ENCODE results near the gene CNTN4. TPM values are rescaled to one million over a fixed set of nuclear protein-coding genes. Genes with fewer than 3 reads are reported as not detected.

CNTN4 gene
- total RNA-seq, 3 donors from 2014 or later (not counting 1 experiment from before 2014, with no cell fraction given) = not detected

DNA sequence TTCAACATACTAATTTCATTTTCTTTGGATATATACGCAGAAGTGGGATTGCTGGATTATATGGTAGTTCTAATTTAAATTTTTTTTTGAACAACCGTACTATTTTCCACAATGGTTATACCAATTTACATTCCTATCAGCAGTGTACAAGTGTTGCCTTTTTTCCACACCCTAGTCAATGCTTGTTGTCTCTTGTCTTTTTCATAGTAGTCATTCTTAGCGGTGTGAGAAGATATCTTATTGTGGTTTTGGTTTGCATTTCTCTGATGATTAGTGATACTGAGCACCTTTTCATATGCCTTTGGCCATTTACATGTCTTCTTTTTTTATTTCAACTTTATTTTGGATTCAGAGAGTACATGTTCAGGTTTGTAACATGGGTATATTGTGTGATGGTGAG lies 858.4 kb downstream of the CNTN4 start:
- DNase-seq (no peak), ATAC-seq (no peak)
- no peaks in the 10 kb centered on the region for H3K9me3 ChIP-seq (ENCODE audit: control insufficient read depth, insufficient read depth, low read length)
- no peaks in the 10 kb centered on the region for H3K36me3 Mint-ChIP-seq
- no peak overlapping the region for H3K4me3 ChIP-seq (ENCODE audit: low read length)
- H3K4me1 Mint-ChIP-seq = no peaks in the 10 kb centered on the region
- no peaks in the 10 kb centered on the region for H3K36me3 ChIP-seq (ENCODE audit: control insufficient read depth, insufficient read depth, low read length)
- no peaks in the 10 kb centered on the region for H3K4me1 ChIP-seq (ENCODE audit: control insufficient read depth, insufficient read depth, low read length)
- H3K27ac Mint-ChIP-seq = no peak overlapping the region
- no CpG with 5 or more reads among the region's 3 CpGs for WGBS (ENCODE audit: insufficient coverage)
- no peak overlapping the region for H3K27ac ChIP-seq (ENCODE audit: low read length)
- no peaks in the 10 kb centered on the region for H3K27me3 ChIP-seq (ENCODE audit: control insufficient read depth, insufficient read depth, low read length)
- intact Hi-C loops (cut with micrococcal nuclease) = no loop called here
- H3K4me3 Mint-ChIP-seq = no peak overlapping the region
- no peaks in the 10 kb centered on the region for H3K9me3 Mint-ChIP-seq
- H3K27me3 Mint-ChIP-seq (ENCODE audit: low read depth in 2 of 2) = peaks cover 0 to 5% of the 10 kb centered on the region in 2 donors
- TF ChIP-seq, protein P1, sequence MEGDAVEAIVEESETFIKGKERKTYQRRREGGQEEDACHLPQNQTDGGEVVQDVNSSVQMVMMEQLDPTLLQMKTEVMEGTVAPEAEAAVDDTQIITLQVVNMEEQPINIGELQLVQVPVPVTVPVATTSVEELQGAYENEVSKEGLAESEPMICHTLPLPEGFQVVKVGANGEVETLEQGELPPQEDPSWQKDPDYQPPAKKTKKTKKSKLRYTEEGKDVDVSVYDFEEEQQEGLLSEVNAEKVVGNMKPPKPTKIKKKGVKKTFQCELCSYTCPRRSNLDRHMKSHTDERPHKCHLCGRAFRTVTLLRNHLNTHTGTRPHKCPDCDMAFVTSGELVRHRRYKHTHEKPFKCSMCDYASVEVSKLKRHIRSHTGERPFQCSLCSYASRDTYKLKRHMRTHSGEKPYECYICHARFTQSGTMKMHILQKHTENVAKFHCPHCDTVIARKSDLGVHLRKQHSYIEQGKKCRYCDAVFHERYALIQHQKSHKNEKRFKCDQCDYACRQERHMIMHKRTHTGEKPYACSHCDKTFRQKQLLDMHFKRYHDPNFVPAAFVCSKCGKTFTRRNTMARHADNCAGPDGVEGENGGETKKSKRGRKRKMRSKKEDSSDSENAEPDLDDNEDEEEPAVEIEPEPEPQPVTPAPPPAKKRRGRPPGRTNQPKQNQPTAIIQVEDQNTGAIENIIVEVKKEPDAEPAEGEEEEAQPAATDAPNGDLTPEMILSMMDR (IDR thresholded peaks at IDR 0.05) = no peak

DNA sequence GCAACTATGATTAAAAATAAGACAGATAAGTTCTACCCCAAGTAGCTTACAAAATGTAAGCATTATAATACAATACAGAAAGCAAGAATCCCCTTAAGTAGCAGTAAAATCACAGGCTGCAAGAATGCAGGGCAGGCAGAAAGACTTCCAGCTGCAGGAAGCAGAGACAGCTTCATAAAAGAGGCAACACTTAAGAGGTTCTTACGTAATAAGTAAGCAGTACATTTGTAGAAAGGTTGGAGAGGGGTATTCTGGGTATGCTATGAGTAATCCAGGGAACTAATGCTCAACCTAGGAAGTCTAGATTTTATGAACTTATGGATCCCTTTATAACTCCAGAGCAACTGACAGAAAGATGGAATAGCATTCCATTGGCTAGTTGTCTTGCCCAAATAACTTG lies 859.9 kb downstream of the CNTN4 start:
- Histone ChIP-seq H3K4me3 (ENCODE audit: low read length) (no peak overlapping the region), H3K27me3 (ENCODE audit: control insufficient read depth, insufficient read depth, low read length) (no peaks in the 10 kb centered on the region), H3K27ac (ENCODE audit: low read length) (no peak overlapping the region), H3K36me3 (ENCODE audit: control insufficient read depth, insufficient read depth, low read length) (no peaks in the 10 kb centered on the region), H3K4me1 (ENCODE audit: control insufficient read depth, insufficient read depth, low read length) (no peaks in the 10 kb centered on the region), H3K9me3 (ENCODE audit: control insufficient read depth, insufficient read depth, low read length) (no peaks in the 10 kb centered on the region)
- no peaks in the 10 kb centered on the region for H3K4me1 Mint-ChIP-seq
- H3K27ac Mint-ChIP-seq = no peak overlapping the region
- 87% methylated on average over 1 of the region's 1 CpG for WGBS (ENCODE audit: insufficient coverage)
- H3K4me3 Mint-ChIP-seq = no peak overlapping the region
- intact Hi-C loops (cut with micrococcal nuclease) = no loop called here
- DNase-seq (no peak), ATAC-seq (no peak)
- no peaks in the 10 kb centered on the region for H3K9me3 Mint-ChIP-seq
- TF ChIP-seq, protein P1 (IDR thresholded peaks at IDR 0.05) = no peak
- peaks cover 0 to 3% of the 10 kb centered on the region in 2 donors for H3K27me3 Mint-ChIP-seq (ENCODE audit: low read depth in 2 of 2)
- H3K36me3 Mint-ChIP-seq = no peaks in the 10 kb centered on the region

DNA sequence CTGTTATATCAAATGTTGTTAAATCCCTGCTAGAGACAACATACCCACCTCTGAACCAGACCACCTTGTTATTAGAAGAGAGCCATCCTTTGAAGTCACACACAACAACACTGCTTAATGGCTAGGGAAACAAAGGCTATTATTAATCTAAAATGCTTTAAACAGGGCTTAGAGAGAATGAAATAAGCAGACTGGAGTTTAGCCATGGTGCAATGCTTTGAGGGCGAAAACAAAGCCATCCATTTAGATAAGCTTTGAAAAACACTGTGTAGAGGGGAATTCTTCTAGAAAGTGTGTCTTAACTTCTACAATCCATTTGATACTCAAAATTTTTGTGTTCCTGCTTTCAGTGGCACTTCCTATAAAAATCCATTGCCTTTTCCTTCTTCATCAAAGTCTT lies 862.9 kb downstream of the CNTN4 start:
- intact Hi-C loops (cut with micrococcal nuclease) = no loop called here
- no peaks in the 10 kb centered on the region for H3K36me3 Mint-ChIP-seq
- H3K4me3 Mint-ChIP-seq = no peak overlapping the region
- peaks cover 3 to 14% of the 10 kb centered on the region in 2 donors for H3K27me3 Mint-ChIP-seq (ENCODE audit: low read depth in 2 of 2)
- ATAC-seq (no peak), DNase-seq (no peak)
- H3K4me1 ChIP-seq (ENCODE audit: control insufficient read depth, insufficient read depth, low read length) = no peaks in the 10 kb centered on the region
- H3K27ac Mint-ChIP-seq = no peak overlapping the region
- H3K9me3 Mint-ChIP-seq = no peaks in the 10 kb centered on the region
- no peak overlapping the region for H3K27ac ChIP-seq (ENCODE audit: low read length)
- WGBS (ENCODE audit: insufficient coverage) = 71% methylated on average over 1 of the region's 1 CpG
- no peaks in the 10 kb centered on the region for H3K9me3 ChIP-seq (ENCODE audit: control insufficient read depth, insufficient read depth, low read length)
- no peak overlapping the region for H3K4me3 ChIP-seq (ENCODE audit: low read length)
- TF ChIP-seq, protein P1 (IDR thresholded peaks at IDR 0.05) = no peak
- no peaks in the 10 kb centered on the region for H3K27me3 ChIP-seq (ENCODE audit: control insufficient read depth, insufficient read depth, low read length)
- H3K4me1 Mint-ChIP-seq = no peaks in the 10 kb centered on the region
- no peaks in the 10 kb centered on the region for H3K36me3 ChIP-seq (ENCODE audit: control insufficient read depth, insufficient read depth, low read length)

DNA sequence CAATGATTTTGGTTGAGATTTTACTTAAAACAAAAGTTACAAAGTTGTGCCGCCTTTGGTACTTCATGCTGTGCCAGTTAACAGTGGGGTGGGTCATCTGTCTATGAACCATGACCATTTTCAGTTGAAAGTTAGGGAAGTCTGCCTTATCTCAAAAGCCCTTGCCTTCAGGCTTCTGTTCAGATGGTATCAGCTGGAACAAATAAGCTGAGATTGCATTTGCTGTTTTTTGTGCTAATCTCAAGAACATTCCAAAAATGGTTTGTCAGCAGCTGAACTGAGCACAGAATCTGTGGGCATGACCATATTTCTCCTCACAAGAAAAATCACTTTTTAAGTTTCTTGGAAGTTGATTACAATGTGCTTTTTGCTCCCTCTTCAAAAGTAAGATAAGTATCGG lies 869.2 kb downstream of the CNTN4 start:
- no peaks in the 10 kb centered on the region for H3K9me3 ChIP-seq (ENCODE audit: control insufficient read depth, insufficient read depth, low read length)
- no peak overlapping the region for H3K4me3 Mint-ChIP-seq
- H3K9me3 Mint-ChIP-seq = no peaks in the 10 kb centered on the region
- no peaks in the 10 kb centered on the region for H3K4me1 ChIP-seq (ENCODE audit: control insufficient read depth, insufficient read depth, low read length)
- H3K36me3 Mint-ChIP-seq = no peaks in the 10 kb centered on the region
- intact Hi-C loops (cut with micrococcal nuclease) = no loop called here
- TF ChIP-seq, protein P1 (IDR thresholded peaks at IDR 0.05) = no peak
- peaks cover 3 to 14% of the 10 kb centered on the region in 2 donors for H3K27me3 Mint-ChIP-seq (ENCODE audit: low read depth in 2 of 2)
- H3K27ac Mint-ChIP-seq = no peak overlapping the region
- no peaks in the 10 kb centered on the region for H3K27me3 ChIP-seq (ENCODE audit: control insufficient read depth, insufficient read depth, low read length)
- ATAC-seq = no peak
- H3K4me3 ChIP-seq (ENCODE audit: low read length) = no peak overlapping the region
- no peaks in the 10 kb centered on the region for H3K36me3 ChIP-seq (ENCODE audit: control insufficient read depth, insufficient read depth, low read length)
- DNase-seq = no peak
- H3K27ac ChIP-seq (ENCODE audit: low read length) = no peak overlapping the region
- WGBS (ENCODE audit: insufficient coverage) = 34% methylated on average over 2 of the region's 2 CpGs
- no peaks in the 10 kb centered on the region for H3K4me1 Mint-ChIP-seq
